ENCODE measurements around the gene KCNMA1.

KCNMA1 gene

DNA sequence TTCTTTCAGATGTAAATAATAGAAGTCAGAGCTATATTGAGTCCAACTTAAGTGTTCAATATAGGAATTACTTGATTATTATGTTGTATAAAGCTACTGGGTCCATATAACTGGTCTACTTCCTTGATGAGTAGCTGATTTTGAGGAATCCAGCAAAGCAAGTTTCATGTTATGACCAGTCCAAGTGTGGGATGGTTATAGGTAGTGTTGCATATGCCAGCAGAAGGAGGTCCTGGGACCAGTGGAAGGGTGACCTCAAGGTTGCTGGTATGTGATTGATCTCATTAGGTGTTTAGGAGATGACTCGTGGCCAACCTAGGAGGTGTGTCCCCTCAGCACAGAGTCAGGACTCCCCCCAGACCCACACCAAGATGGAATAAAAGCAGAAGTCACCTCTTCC, 551.5 kb downstream of the KCNMA1 start:
- no peak for DNase-seq

DNA sequence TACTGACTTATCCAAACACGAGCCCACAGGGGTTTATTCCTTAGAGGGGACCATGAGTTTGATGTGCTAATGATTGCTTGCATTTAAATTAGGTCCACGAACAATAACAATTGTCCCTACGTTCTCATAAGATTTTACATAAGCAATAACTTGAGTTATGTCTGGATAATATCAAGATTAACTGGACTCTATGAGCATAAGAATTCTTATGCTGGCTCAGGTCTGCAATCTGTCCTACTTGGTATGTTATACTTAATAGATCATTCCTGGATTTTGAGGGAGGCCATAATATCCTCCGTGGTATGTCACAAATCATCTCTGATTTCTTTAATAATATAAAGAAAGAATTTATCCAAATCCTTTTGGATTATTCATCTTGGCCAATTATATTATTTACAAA, 552.3 kb downstream of the KCNMA1 start:
- DNase-seq, result no peak

DNA sequence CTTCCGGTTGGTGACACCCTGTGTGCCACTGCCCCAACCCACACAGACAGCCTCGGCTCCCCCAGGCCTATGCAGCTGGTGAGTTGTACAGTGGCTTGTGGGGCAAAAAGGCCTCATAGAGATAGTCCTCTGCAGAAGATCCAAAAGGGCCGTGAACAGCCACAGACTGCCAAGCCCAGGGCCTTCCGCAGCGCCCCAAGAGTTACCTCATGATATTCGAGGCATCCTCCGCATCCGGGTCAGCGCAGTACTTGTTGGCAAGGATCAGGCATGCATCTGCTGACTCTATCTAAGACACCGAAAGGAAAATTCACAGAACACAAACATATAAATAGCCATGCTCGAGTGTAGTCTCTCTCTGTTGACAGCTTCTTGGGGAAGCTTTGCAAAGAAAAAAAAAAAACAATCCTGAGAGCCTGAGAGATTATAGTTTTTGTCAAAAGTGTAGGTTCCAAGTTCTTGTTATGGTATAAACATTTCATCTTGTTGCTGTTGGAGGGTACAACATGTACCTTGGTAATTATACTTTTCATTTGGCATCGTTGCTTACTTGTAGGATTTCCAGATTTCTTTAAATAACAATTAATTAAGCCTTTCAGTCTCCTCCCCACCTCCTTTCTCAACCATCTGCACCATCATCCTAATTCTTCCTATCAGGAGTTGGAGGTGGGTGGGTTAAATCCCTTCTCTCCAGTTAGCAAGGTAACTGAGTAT, 553.0 kb downstream of the KCNMA1 start:
- DNase-seq, result no peak

DNA sequence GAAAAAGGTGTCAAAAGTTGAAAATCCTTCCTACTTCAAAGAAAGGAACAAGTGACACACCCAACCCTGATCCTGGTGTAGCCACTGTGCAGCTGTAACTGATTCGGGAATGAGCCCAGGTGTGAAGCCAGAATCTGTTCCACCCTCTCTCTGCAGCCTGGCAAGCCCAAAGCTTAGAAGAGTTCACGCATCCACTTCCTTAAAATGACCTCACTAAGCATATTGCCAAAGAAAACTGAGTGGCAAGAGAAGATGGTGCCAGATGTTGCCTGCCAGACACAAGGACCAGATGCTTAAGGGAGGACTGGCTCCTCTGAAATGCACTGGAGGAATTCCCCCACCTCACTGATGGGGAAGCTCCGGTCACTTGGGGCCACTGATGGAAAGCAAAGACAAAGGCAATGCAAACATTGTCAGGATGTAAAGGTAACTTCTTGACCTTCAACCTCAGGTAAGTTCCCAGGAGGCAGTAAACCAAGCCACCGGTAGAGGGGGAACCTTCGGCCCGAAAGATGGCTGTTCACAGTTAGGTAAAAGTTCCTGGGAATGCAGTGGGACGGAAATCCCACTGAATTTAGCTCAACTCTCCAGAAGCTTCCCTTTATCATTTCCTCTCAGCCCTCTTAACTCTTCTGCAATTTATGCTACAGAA, 554.9 kb downstream of the KCNMA1 start:
- DNase-seq, result no peak

DNA sequence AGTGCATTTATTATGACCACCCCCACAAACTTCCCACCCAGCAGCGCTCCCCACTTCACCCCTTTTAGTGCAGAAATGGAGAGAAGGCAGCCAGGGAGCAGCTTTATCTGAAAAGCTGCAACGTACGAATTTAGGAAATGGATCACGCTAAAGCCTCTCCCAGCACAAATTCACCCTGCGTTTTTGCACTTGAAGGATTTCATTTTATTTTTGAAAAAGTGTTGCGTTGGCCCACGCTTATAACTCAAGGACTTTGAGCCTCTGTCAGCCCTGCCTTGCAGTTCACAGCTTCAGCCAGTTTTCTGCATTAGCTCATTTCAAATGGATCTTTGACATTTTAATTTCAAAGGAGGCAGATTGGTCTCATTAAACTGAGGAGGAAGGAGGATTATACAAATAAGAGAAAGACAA, 556.1 kb downstream of the KCNMA1 start:
- no peak for DNase-seq

DNA sequence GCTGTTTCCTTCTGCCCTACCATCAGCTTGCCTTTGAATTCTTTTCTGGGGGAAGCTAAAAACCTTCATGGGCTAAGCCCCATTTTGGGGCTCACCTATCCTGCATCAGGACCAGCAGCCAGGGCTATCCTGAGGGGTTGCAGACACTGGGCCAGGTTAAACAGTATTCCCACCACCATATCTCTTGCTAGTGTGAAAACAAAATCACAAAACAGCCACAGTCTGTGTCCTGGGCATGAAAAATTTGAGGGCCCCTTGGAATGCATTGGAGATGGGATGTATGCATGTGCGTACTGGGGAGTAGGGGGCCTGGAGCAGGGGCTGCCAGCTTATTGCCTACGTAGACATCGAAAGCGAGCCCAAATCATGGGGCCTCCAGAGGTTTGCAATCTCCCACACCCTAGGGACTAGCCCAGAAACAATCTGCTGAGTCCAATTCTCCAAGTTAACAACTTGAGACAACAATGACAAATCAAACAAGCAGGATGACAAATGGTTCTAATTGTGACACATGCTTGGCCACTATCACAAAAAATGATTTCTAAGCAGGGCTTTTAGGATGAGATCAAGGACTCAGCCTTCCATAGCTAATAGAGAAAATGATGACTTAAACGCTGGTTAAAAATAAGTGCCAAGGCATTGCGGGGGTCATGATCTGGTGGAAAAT, 557.1 kb downstream of the KCNMA1 start:
- DNase-seq, result no peak

DNA sequence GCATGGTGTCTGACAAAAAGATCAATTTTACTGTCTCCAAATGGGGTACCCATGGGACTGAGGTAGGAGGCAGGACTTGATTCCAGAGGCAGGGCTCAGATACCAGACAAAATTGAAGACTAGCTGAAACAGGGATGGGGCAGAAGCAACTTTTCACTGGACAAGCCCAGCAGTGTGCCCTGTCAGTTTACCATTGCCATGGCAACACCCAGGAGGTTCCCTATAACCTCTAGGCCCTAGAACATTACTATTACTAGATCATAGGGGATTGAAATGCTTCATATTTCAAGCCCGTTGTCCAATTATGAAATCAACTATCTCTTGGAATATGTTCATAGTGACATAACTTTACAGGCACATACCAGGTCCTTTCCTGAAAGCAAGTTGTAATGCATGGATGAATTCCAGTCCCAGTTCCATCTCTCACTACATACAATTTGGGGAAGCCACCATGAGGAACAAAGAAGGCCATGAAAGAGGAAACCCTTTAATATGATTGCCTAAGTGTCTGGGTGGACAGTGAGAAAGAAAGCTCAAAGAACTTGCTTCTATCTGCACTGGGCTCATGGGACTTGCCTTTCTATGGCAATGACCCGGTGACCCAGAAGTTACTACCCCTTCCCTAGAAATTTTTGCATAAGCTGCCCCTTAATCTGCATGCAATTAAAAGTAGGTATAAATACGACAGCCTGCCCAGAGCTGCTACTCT, 557.9 kb downstream of the KCNMA1 start:
- no peak for DNase-seq

DNA sequence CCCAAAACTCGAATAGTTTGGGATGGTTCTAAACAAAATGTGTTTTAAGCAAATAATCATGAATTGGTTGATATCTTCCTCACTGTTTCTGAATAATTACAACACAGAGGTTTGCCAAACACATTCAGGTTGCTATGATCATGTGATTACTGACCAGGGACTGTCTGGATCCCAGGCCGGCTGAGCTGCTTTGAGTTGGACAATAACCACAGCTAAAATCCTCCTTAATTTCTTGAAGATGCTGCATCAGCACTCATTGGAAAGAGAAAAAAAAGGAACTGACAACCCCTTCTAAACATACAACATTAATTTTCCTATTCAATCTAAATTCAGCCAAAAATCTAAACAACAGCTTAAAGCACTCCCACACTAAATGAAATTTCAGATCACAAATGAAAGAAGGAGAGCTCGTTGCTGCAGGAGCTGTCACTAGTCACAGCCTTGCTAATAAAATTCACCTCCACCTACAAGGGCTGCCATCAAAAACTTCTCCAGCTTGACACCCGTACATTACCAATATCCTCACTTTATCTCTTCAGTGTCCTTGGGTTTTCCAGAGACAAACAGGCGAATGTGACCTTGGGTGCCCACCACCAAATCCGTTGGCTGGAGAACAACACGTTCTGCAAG, 560.2 kb downstream of the KCNMA1 start:
- no peak for DNase-seq

DNA sequence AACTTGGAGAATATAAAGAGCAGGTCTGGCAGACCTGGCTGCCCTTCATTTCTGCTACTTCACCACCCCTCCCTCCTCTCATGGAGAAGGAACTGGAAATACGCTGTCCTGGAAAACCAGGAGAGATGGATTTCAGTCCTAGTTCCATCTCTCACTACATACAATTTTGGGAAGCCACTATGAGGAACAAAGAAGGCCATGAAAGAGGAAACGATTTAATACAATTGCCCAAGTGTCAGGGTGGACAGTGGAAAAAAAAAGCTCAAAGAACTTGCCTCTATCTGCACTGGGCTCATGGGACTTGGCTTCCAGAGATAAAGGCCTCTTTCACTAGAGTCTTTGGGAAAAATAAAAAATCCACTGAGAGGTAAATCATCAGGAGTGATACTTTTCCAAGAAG, 561.7 kb downstream of the KCNMA1 start:
- DNase-seq, result no peak

DNA sequence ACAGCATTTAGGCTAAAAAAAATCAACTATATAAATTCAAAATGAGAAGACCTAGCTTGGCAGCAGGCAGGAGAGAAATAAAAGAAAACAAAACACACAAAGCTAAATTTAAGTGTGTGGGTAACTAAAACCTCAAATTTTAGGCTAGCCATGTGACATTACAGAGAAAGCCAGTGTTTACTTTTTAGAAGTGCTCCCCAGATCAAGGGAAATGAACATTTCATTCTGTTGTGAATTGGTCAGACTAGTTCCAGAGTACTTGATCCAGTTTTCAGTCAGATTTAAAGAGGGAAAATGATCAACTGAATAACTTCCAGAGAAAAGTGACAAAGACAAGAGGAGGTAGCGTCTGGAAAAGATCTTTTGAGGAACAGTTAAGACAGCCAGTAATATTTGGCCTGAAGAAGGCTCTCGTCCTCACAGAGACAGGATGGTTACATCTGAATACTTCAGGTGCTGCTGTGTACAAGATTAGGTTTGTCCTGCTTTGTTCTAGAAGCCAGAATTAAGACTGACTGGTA, 563.4 kb downstream of the KCNMA1 start:
- DNase-seq, result no peak

DNA sequence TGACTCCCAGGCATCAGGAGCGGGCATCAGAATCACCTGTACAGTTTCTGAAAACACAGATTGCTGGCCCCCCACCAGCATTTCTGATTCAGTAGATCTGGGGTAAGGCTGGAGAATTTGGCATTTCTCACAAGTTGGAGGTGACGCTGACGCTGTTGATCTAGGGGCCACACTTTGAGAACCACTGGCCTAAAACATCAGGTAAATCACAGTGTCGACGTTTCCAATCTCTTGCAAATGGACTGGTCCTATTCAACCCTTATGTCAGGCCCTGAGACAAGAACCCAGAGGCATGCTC, 564.0 kb downstream of the KCNMA1 start:
- no peak for DNase-seq

DNA sequence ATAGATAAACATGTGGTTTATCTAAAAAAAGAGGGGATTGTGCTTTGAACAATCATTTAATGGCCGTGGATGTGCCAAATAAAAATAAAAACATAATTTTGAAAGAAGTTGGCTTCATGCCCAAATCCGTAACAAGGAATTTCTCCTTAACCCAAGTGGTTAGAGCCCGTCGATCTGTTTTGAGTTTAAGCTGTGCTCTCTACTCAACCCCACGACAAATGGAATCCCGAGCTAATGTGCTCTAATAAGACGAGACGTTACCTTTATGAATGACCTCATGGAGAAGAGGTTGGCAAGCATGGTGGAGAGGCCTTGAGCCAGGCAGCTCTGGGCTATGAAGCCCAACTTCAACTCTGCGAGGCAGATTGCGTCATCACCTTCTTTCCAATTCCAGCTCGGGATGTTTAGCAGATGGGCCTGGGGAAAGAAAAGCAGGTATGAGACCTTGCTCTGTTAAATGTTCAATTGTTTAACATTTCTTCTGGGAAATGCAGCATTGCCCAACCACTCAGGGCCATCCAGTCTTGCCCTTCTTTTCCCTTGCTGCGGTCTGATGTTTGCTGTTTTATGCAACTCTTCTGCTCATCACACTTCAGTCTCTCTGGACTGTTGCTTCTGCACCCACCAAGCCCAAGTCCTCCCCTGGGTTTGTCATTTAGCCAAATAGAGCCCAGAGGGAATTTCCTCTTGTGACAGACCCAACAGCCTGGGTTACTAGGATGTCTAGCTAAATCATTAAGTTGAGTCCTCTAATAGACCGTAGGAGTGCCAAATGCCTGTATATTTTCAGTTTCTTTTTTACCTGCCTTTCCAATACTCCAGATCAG, 564.6 kb downstream of the KCNMA1 start:
- DNase-seq, result no peak

DNA sequence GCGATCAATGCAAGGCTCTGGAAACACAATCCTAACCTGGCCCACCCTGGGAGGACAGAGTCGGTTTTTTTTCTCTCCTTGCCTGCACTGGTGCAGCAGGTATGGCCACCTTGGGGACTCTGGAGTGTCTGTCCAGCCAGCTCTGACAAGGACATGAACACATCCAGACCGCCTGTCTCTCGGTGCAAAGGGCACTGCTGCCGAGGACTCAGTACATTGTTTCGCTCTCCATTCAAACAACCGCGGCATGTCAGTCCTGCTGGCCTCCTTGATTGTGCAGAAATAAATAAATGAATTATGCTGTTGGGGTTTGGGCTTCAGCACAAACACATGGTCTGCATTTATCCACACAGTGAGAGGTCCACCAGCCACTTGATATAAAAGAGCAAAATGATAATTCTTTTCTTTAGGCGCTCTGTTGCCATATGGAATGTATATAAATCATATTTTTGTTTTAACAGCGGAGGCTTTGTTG, 565.2 kb downstream of the KCNMA1 start:
- DNase-seq, result no peak

DNA sequence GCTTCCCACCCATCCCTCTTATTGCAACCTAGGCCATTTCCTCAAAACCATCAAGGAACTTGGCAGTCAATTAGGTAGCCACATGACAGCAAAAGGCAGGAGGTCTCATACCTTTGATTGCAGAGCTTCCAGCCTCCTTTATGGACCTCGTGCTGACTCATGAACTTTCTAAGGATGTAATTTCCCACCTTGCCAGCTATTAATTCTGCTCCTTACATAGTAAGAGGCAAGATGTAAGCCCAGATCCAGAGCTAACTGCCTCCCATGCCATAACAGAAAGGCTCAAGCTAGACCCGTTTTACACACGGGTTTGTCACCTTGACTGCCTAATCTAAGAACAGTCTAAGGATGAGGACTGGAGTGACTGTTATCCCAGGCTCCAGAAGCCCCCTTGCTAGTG, 565.7 kb downstream of the KCNMA1 start:
- no peak for DNase-seq

DNA sequence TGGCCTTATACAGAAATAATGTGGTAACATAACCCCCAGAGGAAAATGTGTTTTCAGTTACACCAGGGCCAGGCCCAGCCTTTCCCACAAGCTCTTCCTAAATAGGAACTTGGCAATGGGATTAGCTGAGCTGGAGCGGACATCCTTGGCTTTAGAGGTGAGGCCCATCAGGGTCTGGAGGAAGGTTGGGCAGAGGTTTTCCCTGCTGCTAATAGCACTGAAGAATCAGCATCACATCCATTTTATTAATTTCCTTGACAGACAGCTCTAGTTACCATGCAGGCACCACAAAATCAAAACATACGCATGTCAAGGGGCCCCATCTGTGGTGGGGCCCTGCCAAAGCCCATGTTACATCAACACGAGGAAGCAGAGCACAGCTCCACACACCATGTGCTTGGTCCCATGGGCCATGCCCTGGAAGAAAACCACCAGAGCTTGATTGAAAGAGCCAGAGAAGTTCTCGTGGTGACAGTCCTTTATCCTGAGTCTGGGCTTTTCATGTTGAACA, 566.6 kb downstream of the KCNMA1 start:
- no peak for DNase-seq

DNA sequence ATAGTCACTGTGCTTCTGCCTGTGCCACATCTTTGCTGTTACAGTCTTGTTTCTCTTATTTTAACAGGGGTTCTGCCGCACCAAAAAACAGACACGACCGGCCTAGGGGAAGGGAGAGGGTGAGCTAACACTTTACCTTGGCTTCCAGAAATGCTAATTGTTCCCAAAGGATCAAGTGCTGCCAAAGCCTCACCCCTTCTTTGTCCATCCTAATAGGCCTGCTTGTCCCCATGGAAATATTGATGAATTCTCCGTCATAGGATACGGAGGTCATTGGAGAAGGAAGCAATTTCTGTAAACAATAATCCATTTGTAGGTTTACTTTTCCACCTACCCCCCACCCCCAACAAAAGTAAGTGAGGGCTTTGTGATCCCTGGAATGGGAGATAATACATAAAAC, 567.3 kb downstream of the KCNMA1 start:
- no peak for DNase-seq

DNA sequence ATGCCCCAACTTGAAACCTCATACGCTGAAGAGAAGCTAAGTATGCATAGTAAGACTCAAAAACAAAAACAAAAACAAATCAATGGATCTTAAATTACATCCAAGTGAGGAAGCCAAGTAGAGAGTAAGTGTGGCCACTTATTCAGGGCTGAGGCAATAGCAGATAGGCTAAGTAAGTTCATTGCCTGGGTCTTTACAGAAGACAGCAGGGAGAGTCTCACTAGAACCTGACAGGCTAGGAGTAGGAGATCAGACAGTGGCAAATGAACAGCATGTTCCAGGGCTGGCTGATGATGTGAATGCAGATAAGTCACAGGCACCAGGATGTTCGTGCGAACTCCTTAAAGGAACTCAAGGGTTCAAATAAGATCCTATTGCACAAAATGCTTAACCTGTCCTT, 568.6 kb downstream of the KCNMA1 start:
- DNase-seq, result no peak

DNA sequence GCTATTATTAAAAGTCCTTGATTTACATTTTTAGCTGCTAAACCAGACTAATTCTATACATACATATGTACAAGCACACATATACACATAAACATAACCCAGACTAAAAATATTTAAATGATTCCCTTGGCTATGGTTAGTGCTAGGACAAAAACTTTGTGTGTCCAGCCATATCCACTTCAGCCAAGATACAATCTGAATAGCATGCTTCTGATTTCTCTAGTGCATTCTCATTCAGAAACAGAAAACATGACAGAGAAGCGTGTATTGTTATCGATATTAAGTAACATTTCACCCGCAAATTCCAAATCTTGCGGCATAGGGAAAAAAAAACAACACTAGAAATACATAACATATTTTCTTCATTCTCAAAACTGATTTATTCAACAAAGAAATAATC, 569.3 kb downstream of the KCNMA1 start:
- DNase-seq, result no peak

DNA sequence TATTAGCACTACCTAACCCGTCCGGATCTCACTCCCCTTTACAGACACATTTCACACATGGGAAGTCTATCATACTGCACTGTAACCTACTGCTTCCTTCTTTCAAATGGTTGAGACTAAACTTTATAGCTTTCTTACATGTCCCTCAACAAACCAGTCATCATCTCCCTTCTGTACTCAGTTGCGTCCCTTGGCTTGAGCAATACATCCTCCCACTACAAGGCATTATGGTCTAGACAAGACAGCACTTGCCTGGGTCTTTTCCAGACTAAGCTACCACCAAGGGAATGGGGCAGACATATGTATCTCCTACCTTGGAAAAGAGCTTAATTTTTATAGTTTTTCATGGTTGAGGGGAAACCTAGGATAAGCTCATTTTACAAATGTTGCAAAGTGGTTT, 575.2 kb downstream of the KCNMA1 start:
- no peak for DNase-seq

DNA sequence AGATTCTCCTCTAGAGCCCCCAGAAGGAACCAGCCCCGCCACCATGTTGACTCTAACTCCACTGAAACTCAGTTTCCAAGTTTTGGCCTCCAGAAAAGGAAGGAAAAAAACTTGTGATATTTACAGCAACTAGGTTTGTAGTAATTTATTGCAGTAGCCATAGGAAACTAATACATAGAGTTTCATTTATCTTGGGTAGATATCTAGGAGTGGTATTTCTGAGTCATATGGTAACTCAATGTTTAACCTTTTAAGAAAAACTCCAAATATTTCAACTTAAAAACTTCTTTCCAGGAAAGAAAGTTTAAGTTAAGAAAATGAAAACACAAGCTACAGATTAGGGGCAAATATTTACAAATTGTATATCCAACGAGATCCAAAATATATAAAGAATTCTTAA, 576.7 kb downstream of the KCNMA1 start:
- no peak for DNase-seq

DNA sequence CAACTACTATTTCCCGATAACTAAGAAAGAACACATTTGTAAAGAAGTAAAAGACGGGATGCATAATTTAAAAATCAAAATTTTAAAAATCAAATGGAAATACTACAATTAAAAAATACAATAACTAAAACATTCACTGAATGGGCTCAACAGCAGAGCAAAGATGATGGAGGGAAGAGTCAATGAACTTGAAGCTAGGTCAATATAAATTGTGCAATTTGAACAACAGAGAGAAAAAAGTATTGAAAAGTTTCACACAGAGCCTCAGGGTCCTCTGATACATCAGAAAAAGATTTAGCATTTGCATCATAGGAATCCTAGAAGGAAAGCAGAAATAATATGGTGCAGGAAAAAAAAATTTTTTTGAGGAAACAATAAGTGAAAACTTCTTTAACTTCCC, 581.0 kb downstream of the KCNMA1 start:
- no peak for DNase-seq

DNA sequence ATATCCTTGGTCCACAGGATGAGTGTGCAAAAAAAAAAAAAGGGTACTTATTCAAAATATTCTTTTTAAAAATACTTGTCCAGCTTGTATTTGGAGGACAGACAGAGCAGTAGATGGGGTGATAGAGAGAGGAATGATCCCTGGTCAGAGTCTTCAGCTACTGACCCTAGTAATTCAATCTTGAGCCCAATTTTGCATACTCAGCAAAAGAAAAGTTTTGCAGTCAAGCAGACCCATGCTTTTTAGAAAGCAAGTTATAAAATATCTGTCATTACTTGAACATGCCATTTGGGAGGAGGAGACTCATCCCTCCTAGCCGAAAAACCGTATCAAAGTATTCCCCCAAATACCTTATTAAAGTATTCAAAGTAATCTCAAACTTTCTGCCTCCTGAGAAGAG, 585.0 kb downstream of the KCNMA1 start:
- DNase-seq, result no peak
